Muscle of back (tissue), 11 donors: ENCODE measurements around the gene LRBA. TPM values are rescaled to one million over a fixed set of nuclear protein-coding genes. Genes with fewer than 3 reads are reported as not detected.

Experiments
- DNase-seq, 3 donors: peaks; one replicate each; pipeline versions ENCODE4 v3.0.0 to v3.0.0-alpha.2; 2013
- polyA plus RNA-seq, 10 donors: library from polyadenylated mRNA; unstranded; fragments of 120-200 nt; gene quantifications; one replicate each; pipeline ENCODE4 v1.2.1, GENCODE V29; 2013; ENCODE audit not compliant: insufficient read length in 10 of 10

LRBA gene
- polyA plus RNA-seq, 10 donors: 20.1 to 31.2 (median 24.3) TPM

DNA sequence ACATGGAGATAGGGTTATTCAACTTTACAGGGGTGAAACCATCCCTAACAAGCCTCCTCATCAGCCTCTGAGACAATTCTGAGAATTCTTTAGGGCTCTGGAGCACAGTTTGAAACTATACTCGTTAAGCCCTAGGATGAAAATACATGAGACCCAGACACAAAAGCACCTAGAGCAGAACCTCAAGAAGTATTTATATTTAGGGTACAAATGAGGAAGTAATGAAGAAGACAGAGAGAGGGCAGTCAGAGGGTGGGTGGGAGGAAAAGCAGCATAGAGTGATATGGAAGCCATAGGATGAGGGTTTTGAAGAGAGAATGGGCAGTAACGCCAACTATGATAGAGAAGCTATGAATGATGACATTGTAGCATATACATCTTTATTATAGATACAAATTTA, 686.6 kb downstream of the LRBA start:
- no peak for DNase-seq

DNA sequence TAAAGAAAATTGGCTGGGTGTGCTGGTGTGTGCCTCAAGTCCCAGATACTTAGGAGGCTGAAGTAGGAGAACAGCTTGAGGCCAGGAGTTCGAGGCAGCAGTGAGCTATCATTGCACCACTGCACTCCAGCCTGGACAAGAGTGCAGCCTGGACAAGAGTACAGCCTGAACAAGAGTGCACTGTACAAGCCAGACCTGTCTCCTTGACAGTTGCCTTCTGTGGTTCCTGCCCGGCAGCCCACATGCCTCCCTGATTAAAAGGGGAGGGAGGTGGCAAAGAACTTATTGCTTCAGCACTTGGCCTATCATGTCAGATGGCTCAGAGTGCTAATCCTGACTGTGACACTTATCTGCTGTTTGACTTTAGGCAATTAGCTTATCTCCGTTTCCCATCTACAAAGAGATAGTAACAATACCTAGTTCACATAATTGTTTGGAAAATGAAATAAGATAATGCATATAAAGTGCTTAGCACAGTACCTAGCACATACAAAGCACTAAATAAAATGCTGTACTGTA, 687.8 kb downstream of the LRBA start:
- no peak for DNase-seq

DNA sequence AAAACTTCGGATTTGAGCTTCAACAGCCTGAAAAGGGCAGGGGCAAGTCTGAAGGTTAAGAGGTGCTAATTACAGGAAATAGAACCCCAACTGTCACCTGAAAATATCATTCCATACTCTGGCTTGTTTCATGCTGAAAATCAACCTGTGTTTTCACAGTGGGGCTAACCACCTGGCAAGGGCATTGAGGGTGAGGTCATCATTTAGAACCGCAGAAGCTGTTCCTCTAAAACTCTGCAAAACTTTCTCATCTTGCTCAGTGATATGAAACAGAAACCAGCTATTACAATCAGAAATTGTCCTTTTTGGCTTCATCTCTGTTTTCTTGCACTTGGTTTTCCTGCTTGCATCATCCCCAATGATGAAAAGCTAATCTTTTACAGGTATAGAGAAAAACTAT, 689.2 kb downstream of the LRBA start:
- DNase-seq: no peak

- DNase-seq: peak; percentile 22 to 49 (median 45)
These were observed 691.4 kb downstream of the LRBA start for GRCh38 chr4:150323406-150324325.

GRCh38 chr4:150322646-150323045, 692.4 kb downstream of the LRBA start:
- no peak for DNase-seq

GRCh38 chr4:150321113-150321512, 694.0 kb downstream of the LRBA start:
- DNase-seq: no peak

DNA sequence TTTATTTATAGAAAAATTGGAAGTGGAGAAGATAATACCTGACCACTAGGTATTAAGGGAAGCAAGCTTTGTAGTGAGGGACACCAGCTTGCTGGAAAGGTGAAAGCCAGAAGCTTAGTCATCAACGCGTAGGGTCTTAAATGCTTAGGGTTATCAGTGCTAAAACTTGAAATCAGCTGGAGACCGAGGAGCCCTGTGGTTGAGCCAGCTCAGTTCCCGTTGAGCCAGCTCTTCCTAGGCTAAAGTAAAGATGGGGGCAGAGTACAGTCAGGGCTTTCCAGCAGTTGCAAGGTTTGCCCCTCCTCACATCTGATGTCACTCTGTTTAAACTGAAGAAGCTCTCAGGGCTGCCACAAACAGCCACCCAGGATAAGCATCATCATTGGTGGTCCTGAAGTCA, 696.1 kb downstream of the LRBA start:
- DNase-seq: no peak

DNA sequence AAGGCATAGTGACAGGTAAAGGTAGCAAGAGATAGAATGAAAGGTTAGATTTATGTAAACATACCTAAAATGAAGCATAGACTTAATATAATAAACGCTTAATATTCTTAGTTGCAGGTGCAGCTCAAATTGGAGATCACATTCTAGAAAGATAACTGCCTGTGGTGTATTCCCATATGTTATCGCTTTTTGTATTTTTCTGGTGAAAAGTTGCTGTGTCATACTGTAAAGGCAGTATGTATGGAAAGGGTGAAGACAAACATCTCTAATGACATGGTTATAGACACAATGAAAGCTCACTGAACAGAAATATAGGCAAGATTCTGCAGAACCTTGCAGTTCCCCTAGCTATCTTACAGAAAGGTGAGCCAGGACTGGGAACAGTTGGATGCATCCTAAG, 696.6 kb downstream of the LRBA start:
- DNase-seq: no peak

DNA sequence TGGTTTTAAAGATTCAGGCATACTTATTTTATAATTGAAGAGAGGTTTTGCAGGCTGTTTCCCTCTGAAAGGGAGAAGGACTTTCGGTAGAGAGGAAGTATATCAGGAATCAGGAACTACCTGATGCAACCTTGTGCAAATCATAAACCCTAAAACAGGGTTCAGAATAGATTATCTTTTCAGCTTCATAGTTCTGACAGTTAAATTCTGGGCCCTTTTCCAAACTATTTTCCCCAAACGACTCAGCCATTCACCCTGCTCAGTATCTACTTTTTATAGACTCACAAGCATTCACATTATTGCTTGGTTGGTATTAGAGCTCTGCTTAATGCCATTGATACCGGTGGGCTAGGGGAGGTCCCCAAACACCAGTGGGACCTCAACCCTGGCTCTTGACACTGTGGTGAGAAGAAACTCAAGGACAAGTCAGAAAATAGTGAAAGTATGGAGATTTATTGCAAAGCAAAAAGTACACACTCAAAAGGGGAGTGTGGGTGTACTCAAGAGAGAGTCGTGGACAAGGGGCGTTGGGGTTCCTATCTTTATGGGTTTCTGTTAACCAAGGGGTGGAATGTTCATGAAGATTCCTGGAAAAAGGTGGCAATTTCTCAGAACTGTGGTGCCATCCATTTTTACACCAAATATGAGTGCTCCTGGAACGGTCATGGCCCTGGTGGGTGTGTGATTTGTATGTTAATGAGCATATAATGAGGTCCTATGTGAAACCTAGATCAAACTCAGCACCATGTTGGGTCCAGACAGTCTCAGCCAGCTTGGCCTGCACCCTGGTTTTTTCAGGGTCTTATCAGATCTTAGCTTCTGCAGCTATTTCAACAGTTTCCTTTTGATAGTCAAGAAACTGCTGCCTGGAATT, 698.5 kb downstream of the LRBA start:
- no peak for DNase-seq

- no peak for DNase-seq
These were observed 699.4 kb downstream of the LRBA start for GRCh38 chr4:150315691-150316090.

DNA sequence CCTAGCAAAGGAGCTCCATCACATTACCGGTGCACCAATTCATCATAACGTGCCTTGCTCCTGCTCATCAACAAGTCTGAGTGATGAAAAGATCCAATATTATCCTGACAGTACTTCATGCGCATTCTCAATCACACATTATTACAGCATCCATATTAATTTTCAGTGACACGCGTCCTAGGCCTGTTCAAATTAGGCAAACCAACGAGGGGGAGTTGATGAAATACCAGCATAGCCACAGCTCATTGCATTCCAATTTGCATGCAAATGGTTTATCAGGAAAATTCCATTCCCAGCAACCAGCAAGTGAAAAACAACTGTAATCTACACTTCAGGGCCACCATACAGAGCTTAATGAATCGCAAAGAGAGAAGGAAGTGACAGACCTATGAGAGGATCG, 699.9 kb downstream of the LRBA start:
- no peak for DNase-seq

DNA sequence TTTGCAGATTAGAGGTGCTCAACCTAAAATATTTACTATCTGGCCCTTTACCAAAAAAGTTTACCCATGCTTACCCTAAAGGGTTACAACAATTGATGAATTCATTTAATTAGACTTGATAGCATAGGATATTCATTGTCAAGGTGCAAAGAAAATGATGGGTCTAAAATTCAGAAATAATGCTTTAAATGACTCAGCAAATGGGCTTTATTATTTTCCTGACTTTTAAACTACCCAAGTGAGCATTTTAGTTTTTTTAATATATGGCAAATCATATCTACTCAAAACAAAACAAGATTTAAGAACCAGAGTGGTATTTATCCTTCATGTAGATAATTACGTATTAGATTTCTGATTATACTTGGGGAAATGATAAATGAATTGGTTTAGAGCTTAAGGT, 701.1 kb downstream of the LRBA start:
- no peak for DNase-seq

- DNase-seq: no peak
These were observed 704.8 kb downstream of the LRBA start for GRCh38 chr4:150310159-150310895.

- DNase-seq: no peak
These were observed 706.1 kb downstream of the LRBA start for GRCh38 chr4:150308824-150309472.

DNA sequence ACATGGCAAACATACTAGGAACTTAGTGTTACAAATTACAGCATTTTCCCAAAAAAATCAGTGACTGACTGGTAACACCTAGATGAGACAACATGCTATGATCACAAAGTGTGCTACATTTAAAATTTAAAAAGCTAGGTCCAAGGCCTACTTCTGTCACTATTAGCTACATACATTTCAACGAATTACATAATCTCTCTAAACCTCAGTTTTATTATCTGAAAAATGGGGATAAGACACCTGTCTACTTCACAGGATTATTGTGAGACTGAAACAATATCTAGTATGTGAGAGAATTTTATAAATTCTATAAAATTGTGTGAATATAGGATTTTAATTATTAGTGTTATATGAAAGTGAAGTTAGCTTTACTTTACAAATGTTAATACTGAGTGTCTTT, 708.4 kb downstream of the LRBA start:
- no peak for DNase-seq

DNA sequence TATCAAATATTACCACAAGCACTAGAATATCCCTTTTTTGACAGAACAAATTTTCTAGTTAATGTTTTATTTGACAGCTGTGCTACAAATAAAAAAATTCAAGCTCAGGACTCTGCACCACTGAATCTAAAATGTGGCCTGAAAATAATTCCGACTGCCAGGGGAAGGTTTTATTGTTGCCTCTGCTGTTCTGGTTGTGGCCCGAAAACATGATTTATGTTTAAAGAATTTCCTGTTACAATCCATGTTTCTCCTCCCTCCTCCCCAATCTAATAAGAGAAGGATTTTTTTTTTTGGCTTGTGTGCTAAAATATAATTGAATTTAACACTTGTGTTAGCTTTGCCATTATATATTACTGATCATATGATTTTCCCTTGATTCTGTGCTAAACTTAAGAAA, 709.1 kb downstream of the LRBA start:
- DNase-seq: peak in 1 of 3 donors; percentile 40

DNA sequence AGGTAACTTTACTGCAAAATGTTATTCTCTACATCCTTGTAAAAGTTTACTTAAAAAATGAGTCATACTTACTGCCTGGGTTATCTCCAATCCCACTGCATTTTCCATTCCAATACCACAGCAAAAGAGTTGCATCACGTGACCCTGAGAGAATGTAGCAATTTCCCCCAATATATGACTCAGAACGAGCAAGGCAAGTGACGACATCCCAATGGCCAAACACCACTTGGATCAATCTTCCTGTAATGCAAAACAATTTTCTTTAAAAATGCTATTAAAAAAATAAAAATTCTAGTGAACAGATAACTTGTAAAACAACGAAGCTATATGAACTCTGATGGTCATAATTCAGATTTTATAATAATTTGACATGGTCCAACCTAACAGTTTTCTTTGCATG, 712.5 kb downstream of the LRBA start:
- peak in 1 of 3 donors; percentile 86 for DNase-seq

DNA sequence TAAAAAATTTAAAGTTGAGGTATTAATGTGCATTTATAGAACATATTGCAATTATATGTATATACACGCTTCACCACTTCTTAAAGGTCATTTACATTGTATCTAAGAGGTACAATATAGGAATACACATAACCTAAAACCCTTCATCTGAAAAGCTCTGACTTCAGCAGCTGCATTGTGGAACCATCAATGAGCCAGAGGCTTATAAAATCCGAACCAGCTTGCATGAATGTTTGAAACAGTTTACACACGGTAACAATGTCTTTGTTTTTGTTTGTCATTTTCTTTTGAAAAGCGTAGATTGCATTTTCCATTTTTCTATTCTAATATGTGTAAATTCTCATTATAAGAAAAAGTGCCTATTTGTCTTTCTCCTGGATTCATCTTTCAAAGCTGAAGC, 715.3 kb downstream of the LRBA start:
- no peak for DNase-seq

DNA sequence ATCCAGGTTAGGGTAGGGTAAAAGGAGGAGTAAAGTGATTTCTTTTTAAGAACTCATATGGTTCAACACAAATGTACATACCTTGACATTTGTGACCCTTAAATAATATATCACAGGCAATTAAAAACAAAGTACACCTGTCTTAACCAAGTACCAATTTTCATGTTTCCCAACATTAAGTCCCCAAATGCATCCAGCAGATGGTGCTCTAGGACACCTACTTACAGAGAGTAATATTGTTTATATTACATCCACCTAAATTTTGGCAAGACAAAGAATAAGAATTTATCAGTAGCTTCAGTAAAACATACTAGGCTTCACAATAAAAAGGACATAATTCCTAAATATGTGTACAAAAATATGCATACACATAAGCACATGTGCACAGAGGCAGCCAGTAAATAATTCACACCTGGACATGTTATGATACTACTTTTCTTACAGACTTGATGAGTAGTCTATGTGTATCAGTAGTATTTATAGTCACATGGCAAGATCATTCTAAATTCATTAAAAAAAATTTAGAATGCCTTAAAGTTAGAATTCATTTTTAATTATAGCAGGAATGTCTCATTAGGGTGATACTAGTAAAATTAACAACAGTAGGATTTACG, 717.1 kb downstream of the LRBA start:
- peak in 2 of 3 donors; percentile 42 to 58 for DNase-seq

DNA sequence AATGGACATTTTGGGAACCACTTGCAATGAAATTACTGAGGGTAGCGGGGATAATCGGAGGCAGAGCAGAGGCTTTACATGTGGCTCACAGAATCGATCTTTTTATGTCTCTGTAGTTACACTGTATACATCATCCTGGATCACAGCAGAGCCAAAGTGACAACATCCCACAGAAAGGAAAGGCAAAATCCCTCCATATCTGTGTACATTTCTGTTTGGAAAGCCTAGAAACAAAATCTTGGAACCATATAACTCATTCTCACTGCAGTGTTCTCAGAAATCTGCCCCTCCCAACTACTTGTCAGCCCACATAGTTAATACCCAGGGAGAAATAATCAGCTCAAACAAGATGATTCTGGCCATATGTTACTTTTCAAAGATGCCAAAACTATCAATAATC, 725.2 kb downstream of the LRBA start:
- DNase-seq: peak in 2 of 3 donors; percentile 36 to 64

- DNase-seq: peak in 2 of 3 donors; percentile 29 to 43
These were observed 725.9 kb downstream of the LRBA start for GRCh38 chr4:150289198-150289597.
